H1 (cell line): ENCODE data around the gene CHRNA3. TPM values are rescaled to one million over a fixed set of nuclear protein-coding genes. Genes with fewer than 3 reads are reported as not detected.

Source experiments
- ASH2L ChIP-seq: fragments of 200-600, 300-600 bp; sonication (generic); IDR thresholded peaks from one replicate; pipeline ENCODE4 v1.7.1; 2017; ENCODE audit warnings: low read length
- EGR1 ChIP-seq: IDR thresholded peaks from 2 replicates; pipeline ENCODE4 v1.6.1; 2011; ENCODE audit warnings: low read depth, low read length, borderline replicate concordance
- RAD21 ChIP-seq, 2 experiments: IDR thresholded peaks in 1 of 2; conservative IDR thresholded peaks in 1 of 2; 2 replicates each; pipeline ENCODE4 v1.6.1; 2011; ENCODE audit warnings: low read depth in 2 of 2, low read length in 2 of 2, improper control_type of control experiment in 1 of 2, inconsistent platforms in 1 of 2, mild to moderate bottlenecking in 1 of 2, moderate library complexity in 1 of 2
- SUZ12 ChIP-seq: fragments of 200-600 bp; sonication (generic); IDR thresholded peaks from 2 replicates; pipeline ENCODE4 v1.6.1; 2012; ENCODE audit warnings: mild to moderate bottlenecking, inconsistent platforms, low read length, moderate library complexity, mixed read lengths
- polyA plus RNA-seq, 7 experiments: library from polyadenylated mRNA; depleted of rRNA in 3 of 7; stranded (reverse) in 5 of 7; unstranded in 2 of 7; fragments of >200 nt in 5 of 7; fragments of 200-250 nt in 2 of 7; gene quantifications; 1 replicate in 5 of 7; 2 replicates in 1 of 7; 4 replicates in 1 of 7; pipeline versions ENCODE4 v1.2.1 to v1.2.3, GENCODE V29; 2011 to 2013; ENCODE audit warnings: missing spikeins in 2 of 7, mixed read lengths in 2 of 7
- total RNA-seq: library from RNA; stranded (reverse); fragmentation: NEBNext Ultra II Directional; extraction: Animal tissue kit (Norgen Biotek cat#: 25700); gene quantifications from 2 replicates; pipeline ENCODE4 v1.2.1, GENCODE V29; 2021
- TF ChIP-seq, protein P1 (sequence below): fragments of 300-600 bp; sonication (generic); IDR thresholded peaks from 2 replicates; pipeline ENCODE4 v1.7.1; 2012; ENCODE audit warnings: low read length, moderate library complexity, mild to moderate bottlenecking, inconsistent platforms; ENCODE audit not compliant: insufficient replicate concordance
- TF ChIP-seq, protein P2 (sequence below): IDR thresholded peaks from 2 replicates; pipeline ENCODE4 v1.6.1; 2012; ENCODE audit warnings: inconsistent platforms

Gene CHRNA3
- total and polyA plus RNA-seq, 2 of the 8 experiments (the other 6 are each of a cell fraction or from before 2014, with no cell fraction given): 2.1 to 4.7 TPM

DNA sequence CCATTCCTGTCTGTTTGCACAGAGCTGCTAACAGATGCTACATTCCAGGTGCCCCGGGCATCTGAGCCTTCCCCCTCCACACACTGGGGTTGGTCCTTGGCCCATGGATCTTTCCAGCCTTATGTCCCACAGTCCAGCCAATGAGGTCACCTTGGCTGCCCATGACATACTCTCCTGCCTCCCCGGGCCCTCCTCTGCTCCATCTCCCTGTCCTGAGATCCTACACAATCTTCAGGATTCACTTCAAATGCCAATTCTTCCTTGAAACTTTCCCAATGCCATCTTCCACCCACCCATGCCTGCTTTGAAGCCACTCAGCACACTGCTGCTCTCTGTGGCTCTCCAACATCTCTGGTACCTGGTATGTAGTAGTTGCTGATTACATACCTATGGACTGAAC, 4.3 kb downstream of the CHRNA3 start (continued):
- TF ChIP-seq, protein P1, sequence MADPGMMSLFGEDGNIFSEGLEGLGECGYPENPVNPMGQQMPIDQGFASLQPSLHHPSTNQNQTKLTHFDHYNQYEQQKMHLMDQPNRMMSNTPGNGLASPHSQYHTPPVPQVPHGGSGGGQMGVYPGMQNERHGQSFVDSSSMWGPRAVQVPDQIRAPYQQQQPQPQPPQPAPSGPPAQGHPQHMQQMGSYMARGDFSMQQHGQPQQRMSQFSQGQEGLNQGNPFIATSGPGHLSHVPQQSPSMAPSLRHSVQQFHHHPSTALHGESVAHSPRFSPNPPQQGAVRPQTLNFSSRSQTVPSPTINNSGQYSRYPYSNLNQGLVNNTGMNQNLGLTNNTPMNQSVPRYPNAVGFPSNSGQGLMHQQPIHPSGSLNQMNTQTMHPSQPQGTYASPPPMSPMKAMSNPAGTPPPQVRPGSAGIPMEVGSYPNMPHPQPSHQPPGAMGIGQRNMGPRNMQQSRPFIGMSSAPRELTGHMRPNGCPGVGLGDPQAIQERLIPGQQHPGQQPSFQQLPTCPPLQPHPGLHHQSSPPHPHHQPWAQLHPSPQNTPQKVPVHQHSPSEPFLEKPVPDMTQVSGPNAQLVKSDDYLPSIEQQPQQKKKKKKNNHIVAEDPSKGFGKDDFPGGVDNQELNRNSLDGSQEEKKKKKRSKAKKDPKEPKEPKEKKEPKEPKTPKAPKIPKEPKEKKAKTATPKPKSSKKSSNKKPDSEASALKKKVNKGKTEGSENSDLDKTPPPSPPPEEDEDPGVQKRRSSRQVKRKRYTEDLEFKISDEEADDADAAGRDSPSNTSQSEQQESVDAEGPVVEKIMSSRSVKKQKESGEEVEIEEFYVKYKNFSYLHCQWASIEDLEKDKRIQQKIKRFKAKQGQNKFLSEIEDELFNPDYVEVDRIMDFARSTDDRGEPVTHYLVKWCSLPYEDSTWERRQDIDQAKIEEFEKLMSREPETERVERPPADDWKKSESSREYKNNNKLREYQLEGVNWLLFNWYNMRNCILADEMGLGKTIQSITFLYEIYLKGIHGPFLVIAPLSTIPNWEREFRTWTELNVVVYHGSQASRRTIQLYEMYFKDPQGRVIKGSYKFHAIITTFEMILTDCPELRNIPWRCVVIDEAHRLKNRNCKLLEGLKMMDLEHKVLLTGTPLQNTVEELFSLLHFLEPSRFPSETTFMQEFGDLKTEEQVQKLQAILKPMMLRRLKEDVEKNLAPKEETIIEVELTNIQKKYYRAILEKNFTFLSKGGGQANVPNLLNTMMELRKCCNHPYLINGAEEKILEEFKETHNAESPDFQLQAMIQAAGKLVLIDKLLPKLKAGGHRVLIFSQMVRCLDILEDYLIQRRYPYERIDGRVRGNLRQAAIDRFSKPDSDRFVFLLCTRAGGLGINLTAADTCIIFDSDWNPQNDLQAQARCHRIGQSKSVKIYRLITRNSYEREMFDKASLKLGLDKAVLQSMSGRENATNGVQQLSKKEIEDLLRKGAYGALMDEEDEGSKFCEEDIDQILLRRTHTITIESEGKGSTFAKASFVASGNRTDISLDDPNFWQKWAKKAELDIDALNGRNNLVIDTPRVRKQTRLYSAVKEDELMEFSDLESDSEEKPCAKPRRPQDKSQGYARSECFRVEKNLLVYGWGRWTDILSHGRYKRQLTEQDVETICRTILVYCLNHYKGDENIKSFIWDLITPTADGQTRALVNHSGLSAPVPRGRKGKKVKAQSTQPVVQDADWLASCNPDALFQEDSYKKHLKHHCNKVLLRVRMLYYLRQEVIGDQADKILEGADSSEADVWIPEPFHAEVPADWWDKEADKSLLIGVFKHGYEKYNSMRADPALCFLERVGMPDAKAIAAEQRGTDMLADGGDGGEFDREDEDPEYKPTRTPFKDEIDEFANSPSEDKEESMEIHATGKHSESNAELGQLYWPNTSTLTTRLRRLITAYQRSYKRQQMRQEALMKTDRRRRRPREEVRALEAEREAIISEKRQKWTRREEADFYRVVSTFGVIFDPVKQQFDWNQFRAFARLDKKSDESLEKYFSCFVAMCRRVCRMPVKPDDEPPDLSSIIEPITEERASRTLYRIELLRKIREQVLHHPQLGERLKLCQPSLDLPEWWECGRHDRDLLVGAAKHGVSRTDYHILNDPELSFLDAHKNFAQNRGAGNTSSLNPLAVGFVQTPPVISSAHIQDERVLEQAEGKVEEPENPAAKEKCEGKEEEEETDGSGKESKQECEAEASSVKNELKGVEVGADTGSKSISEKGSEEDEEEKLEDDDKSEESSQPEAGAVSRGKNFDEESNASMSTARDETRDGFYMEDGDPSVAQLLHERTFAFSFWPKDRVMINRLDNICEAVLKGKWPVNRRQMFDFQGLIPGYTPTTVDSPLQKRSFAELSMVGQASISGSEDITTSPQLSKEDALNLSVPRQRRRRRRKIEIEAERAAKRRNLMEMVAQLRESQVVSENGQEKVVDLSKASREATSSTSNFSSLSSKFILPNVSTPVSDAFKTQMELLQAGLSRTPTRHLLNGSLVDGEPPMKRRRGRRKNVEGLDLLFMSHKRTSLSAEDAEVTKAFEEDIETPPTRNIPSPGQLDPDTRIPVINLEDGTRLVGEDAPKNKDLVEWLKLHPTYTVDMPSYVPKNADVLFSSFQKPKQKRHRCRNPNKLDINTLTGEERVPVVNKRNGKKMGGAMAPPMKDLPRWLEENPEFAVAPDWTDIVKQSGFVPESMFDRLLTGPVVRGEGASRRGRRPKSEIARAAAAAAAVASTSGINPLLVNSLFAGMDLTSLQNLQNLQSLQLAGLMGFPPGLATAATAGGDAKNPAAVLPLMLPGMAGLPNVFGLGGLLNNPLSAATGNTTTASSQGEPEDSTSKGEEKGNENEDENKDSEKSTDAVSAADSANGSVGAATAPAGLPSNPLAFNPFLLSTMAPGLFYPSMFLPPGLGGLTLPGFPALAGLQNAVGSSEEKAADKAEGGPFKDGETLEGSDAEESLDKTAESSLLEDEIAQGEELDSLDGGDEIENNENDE: no peak
- TF ChIP-seq EGR1 (no peak), ASH2L (no peak), RAD21 (IDR thresholded peaks at IDR 0.05 in 1 of 2, conservative IDR thresholded peaks at IDR 0.05 in 1 of 2; ENCODE audit: low read depth in 2 of 2, low read length in 2 of 2) (no peak), SUZ12 (no peak)
- TF ChIP-seq, protein P2, sequence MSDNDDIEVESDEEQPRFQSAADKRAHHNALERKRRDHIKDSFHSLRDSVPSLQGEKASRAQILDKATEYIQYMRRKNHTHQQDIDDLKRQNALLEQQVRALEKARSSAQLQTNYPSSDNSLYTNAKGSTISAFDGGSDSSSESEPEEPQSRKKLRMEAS: no peak
